Gastrocnemius medialis (tissue), 4 donors: Measurements from ENCODE around the gene SLFN12. TPM values are rescaled to one million over a fixed set of nuclear protein-coding genes. Genes with fewer than 3 reads are reported as not detected.
"Not testable (repeated sequence)": the region's sequence is repeated elsewhere in the genome, so short reads cannot be mapped to it uniquely, and the experiment has no call there.

Experiments used
- ATAC-seq, 2 donors: fragments of 150-250 bp; one replicate each; pipeline ENCODE4 v1.9.1; 2016
- DNase-seq, 2 donors: peaks; one replicate each; pipeline ENCODE4 v3.0.0-alpha.2; 2019
- H3K27ac ChIP-seq, 4 donors: fragments of 200-600 bp; sonication (generic); 1 replicate in 1 of 4; 2 replicates in 3 of 4; pipeline ENCODE4 v1.5.1; 2016 to 2018; ENCODE audit warnings: mild to moderate bottlenecking in 2 of 4, moderate library complexity in 1 of 4
- H3K27me3 ChIP-seq, 3 donors: fragments of 200-600 bp; sonication (generic) in 2 of 3; 1 replicate in 1 of 3; 2 replicates in 2 of 3; pipeline versions ENCODE4 v1.5.1 to v1.6.0; 2016 to 2019; ENCODE audit warnings: mild to moderate bottlenecking in 1 of 3, moderate library complexity in 1 of 3
- H3K36me3 ChIP-seq, 2 donors: fragments of 200-600 bp; sonication (generic) in 1 of 2; one replicate each; pipeline ENCODE4 v1.5.1; 2017 to 2018
- H3K4me1 ChIP-seq, 2 donors: fragments of 200-600 bp; sonication (generic) in 1 of 2; one replicate each; pipeline ENCODE4 v1.5.1; 2016 to 2017; ENCODE audit warnings: mild to moderate bottlenecking in 2 of 2
- H3K4me3 ChIP-seq, 4 donors: fragments of 200-600 bp; sonication (generic) in 3 of 4; 1 replicate in 1 of 4; 2 replicates in 3 of 4; pipeline ENCODE4 v1.5.1; 2016 to 2019; ENCODE audit warnings: mild to moderate bottlenecking in 2 of 4
- H3K9me3 ChIP-seq, 3 donors: fragments of 200-600 bp; sonication (generic) in 2 of 3; 1 replicate in 1 of 3; 2 replicates in 2 of 3; pipeline ENCODE4 v1.5.1; 2016 to 2019
- CTCF ChIP-seq, 5 experiments: fragments of 450-650 bp in 3 of 5; fragments of 200-600 bp in 2 of 5; sonication (generic) in 2 of 5; IDR thresholded peaks in 4 of 5; conservative IDR thresholded peaks in 1 of 5; 1 replicate in 4 of 5; 2 replicates in 1 of 5; pipeline ENCODE4 v1.5.1; 2016 to 2019; ENCODE audit warnings: antibody characterized with exemption in 5 of 5, mild to moderate bottlenecking in 3 of 5, moderate library complexity in 3 of 5
- POLR2A ChIP-seq, 2 donors: fragments of 450-650 bp; IDR thresholded peaks; one replicate each; pipeline ENCODE4 v1.6.1; 2017; ENCODE audit warnings: antibody characterized with exemption in 2 of 2, mild to moderate bottlenecking in 2 of 2, moderate library complexity in 2 of 2
- in situ Hi-C, 4 donors: fragments of 200-750 bp; cut with MboI; loops; one replicate each; pipeline versions ENCODE4 v1.15.0 to v1.8.0; 2017; ENCODE audit warnings: low sequenced_read_pairs in 4 of 4
- intact Hi-C: fragments of 100-400 bp; cut with DNase I; formaldehyde crosslinking; loops from one replicate; pipeline ENCODE4 v1.15.1; 2023; ENCODE audit warnings: low total_unique reads
- total RNA-seq, 4 donors: library from RNA; depleted of rRNA; stranded (reverse); fragments of >200 nt; gene quantifications; one replicate each; pipeline versions ENCODE4 v1.1.0 to v1.2.3, GENCODE V29; 2016

The SLFN12 gene
- total RNA-seq, 4 donors from 2014 or later, result 0.76 to 2.2 (median 1.3) TPM

DNA sequence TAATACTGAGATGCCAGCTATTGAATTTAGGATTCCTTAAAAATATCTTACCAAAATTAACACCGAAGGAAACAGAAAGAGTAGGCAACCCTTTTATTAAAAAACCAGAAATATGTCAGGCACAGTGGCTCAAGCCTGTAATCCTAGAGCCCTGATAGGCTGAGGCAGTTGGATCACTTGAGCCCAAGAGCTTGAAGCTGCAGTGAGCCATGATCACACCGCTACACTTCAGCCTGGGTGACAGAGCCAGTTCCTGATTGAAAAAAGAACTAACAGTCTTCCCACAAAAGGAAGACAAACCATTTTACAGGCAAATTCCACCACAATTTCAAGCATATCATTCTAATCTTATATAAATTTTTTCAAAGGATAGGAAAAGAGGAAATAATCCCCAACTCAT, 15.6 kb downstream of the SLFN12 start:
- DNase-seq (no peak), ATAC-seq (no peak)
- peaks cover 0 to 7% (median 0%) of the 10 kb centered on the region in 3 donors for H3K9me3 ChIP-seq
- H3K4me1 ChIP-seq, result no peaks in the 10 kb centered on the region
- no peak overlapping the region for H3K27ac ChIP-seq
- in situ Hi-C loops, result no loop called here
- TF ChIP-seq POLR2A (IDR thresholded peaks at IDR 0.05), result no peak
- peaks cover 0 to 4% (median 0%) of the 10 kb centered on the region in 3 donors for H3K27me3 ChIP-seq
- H3K36me3 ChIP-seq, result no peaks in the 10 kb centered on the region
- no peak overlapping the region for H3K4me3 ChIP-seq
- intact Hi-C loops, result no loop called here

DNA sequence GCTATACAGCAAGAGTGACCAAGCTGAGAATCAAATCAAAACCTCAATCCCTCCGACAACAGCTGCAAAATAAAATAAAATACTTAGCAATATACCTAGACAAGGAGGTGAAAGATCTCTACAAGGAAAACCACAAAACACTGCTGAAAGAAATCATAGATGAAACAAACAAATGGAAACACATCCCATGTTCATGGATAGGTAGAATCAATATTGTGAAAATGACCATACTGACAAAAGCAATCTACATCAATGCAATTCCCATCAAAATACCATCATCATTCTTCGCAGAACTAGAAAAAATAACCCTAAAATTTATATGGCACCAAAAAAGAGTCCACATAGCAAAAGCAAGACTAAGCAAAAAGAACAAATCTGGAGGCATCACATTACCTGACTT, 17.6 kb downstream of the SLFN12 start:
- H3K36me3 ChIP-seq, H3K27me3 ChIP-seq, DNase-seq, H3K4me1 ChIP-seq, H3K27ac ChIP-seq, H3K9me3 ChIP-seq, in situ Hi-C loops, ATAC-seq, H3K4me3 ChIP-seq, intact Hi-C loops: not testable (repeated sequence)

DNA sequence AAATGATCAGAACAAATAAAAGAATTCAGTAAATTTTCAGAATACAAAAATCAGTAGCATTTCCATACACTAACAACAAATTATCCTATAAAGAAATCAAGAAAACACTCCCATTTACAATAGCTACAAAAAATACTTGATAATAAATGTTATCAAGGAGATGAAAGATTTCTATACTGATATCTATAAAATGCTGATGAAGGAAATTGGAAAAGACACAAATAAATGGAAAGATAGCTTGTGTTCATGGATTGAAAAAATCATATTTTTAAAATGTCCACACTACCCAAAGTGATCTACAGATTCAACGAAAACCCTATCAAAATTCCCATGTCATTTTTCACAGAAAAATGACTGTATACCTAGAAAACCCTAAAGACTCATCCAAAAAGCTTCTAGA, 18.1 kb downstream of the SLFN12 start:
- intact Hi-C loops, result no loop called here
- Histone ChIP-seq H3K36me3 (no peaks in the 10 kb centered on the region), H3K27me3 (peaks cover 0 to 4% (median 0%) of the 10 kb centered on the region in 3 donors), H3K9me3 (peaks cover 0 to 7% (median 0%) of the 10 kb centered on the region in 3 donors), H3K4me3 (no peak overlapping the region), H3K4me1 (no peaks in the 10 kb centered on the region), H3K27ac (no peak overlapping the region)
- ATAC-seq (no peak), DNase-seq (no peak)
- in situ Hi-C loops, result no loop called here
- TF ChIP-seq CTCF (IDR thresholded peaks at IDR 0.05 in 4 of 5, conservative IDR thresholded peaks at IDR 0.05 in 1 of 5) (no peak), POLR2A (IDR thresholded peaks at IDR 0.05) (no peak)

GRCh38 chr17:35407531-35407930, 24.8 kb downstream of the SLFN12 start:
- Histone ChIP-seq H3K36me3 (no peaks in the 10 kb centered on the region), H3K4me1 (no peaks in the 10 kb centered on the region), H3K9me3 (no peaks in the 10 kb centered on the region), H3K27me3 (no peaks in the 10 kb centered on the region), H3K27ac (no peak overlapping the region), H3K4me3 (no peak overlapping the region)
- TF ChIP-seq CTCF (IDR thresholded peaks at IDR 0.05 in 4 of 5, conservative IDR thresholded peaks at IDR 0.05 in 1 of 5) (no peak), POLR2A (IDR thresholded peaks at IDR 0.05) (no peak)
- no peak for DNase-seq
- in situ Hi-C loops (no loop called here), intact Hi-C loops (no loop called here)
- no peak for ATAC-seq

DNA sequence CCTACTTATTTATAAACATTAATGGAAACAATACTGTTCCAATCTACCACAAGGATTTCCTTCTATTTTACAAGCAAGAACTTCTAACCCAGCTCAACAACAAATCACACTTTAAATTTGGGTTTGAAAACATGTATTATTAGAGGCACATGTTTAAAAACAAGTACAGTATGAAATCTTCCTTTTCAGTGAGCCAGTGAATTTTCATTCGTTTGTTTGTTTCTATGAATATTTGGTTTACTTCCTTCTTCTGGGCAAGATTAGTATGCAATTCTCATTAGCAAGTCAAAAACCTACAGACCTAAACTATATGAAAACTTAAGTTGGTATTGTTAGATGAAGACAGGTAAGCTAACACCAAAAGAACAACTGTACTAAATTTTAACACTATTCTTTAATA, 25.7 kb downstream of the SLFN12 start:
- Histone ChIP-seq H3K27ac (no peak overlapping the region), H3K9me3 (no peaks in the 10 kb centered on the region), H3K36me3 (no peaks in the 10 kb centered on the region), H3K27me3 (no peaks in the 10 kb centered on the region), H3K4me1 (no peaks in the 10 kb centered on the region), H3K4me3 (no peak overlapping the region)
- in situ Hi-C loops (no loop called here), intact Hi-C loops (no loop called here)
- no peak for DNase-seq
- no peak for ATAC-seq
- TF ChIP-seq POLR2A (IDR thresholded peaks at IDR 0.05), result no peak
- TF ChIP-seq CTCF (IDR thresholded peaks at IDR 0.05 in 4 of 5, conservative IDR thresholded peaks at IDR 0.05 in 1 of 5), result no peak

GRCh38 chr17:35404360-35404759, 27.9 kb downstream of the SLFN12 start:
- intact Hi-C loops, result no loop called here
- no peak overlapping the region for H3K27ac ChIP-seq
- no peak overlapping the region for H3K4me3 ChIP-seq
- H3K36me3 ChIP-seq, result no peaks in the 10 kb centered on the region
- ATAC-seq (no peak), DNase-seq (no peak)
- no peaks in the 10 kb centered on the region for H3K27me3 ChIP-seq
- H3K4me1 ChIP-seq, result no peaks in the 10 kb centered on the region
- no peaks in the 10 kb centered on the region for H3K9me3 ChIP-seq
- TF ChIP-seq POLR2A (IDR thresholded peaks at IDR 0.05) (no peak), CTCF (IDR thresholded peaks at IDR 0.05 in 4 of 5, conservative IDR thresholded peaks at IDR 0.05 in 1 of 5) (no peak)
- in situ Hi-C loops, result no loop called here

GRCh38 chr17:35393783-35394182, 38.5 kb downstream of the SLFN12 start:
- ATAC-seq, in situ Hi-C loops: not testable (repeated sequence)

More at GRCh38 chr17:35393783-35394182, 38.5 kb downstream of the SLFN12 start:
- H3K4me1 ChIP-seq, H3K27ac ChIP-seq, H3K9me3 ChIP-seq, H3K36me3 ChIP-seq, intact Hi-C loops, H3K27me3 ChIP-seq, H3K4me3 ChIP-seq, DNase-seq: not testable (repeated sequence)
